HG03039 (cell line): Measurements from ENCODE around the gene RNPS1.
A peak's percentile ranks its signal among the peaks of the same experiment; 100 is the strongest.
"Not testable (repeated sequence)": the region's sequence is repeated elsewhere in the genome, so short reads cannot be mapped to it uniquely, and the experiment has no call there.

Experiments
- ATAC-seq: cut with Tn5 transposase; IDR thresholded peaks from one replicate; pipeline ENCODE4 v1.9.1; 2021; ENCODE audit warnings: mild to moderate bottlenecking, moderate library complexity; ENCODE audit not compliant: unreplicated experiment

The RNPS1 gene

GRCh38 chr16:2282866-2283555 is 15.1 kb upstream of the RNPS1 start:
- no peak for ATAC-seq

- ATAC-seq: no peak
These were observed 14.3 kb upstream of the RNPS1 start for GRCh38 chr16:2282262-2282661.

GRCh38 chr16:2280981-2281542 is 13.1 kb upstream of the RNPS1 start:
- no peak for ATAC-seq

GRCh38 chr16:2280461-2280860 is 12.5 kb upstream of the RNPS1 start:
- no peak for ATAC-seq

GRCh38 chr16:2278956-2279800 is 11.3 kb upstream of the RNPS1 start:
- ATAC-seq: no peak

GRCh38 chr16:2278272-2278608 is 10.3 kb upstream of the RNPS1 start:
- no peak for ATAC-seq

- no peak for ATAC-seq
These were observed 9.7 kb upstream of the RNPS1 start for GRCh38 chr16:2277466-2278271.

- no peak for ATAC-seq
These were observed 8.7 kb upstream of the RNPS1 start for GRCh38 chr16:2276368-2277195.

- no peak for ATAC-seq
These were observed 7.8 kb upstream of the RNPS1 start for GRCh38 chr16:2275476-2276367.

- no peak for ATAC-seq
These were observed 6.0 kb upstream of the RNPS1 start for GRCh38 chr16:2273931-2274330.

- ATAC-seq: no peak
These were observed 5.6 kb upstream of the RNPS1 start for GRCh38 chr16:2273484-2273883.

GRCh38 chr16:2271848-2272461 is 4.0 kb upstream of the RNPS1 start:
- no peak for ATAC-seq

- no peak for ATAC-seq
These were observed 2.9 kb upstream of the RNPS1 start for GRCh38 chr16:2270588-2271470.

GRCh38 chr16:2270070-2270462 is 2.1 kb upstream of the RNPS1 start:
- no peak for ATAC-seq

GRCh38 chr16:2267505-2267912 is 417 bp downstream of the RNPS1 start:
- peak; percentile 52 for ATAC-seq

- ATAC-seq: not testable (repeated sequence)
These were observed 1.0 kb downstream of the RNPS1 start for GRCh38 chr16:2266887-2267286.

GRCh38 chr16:2263026-2263425 is 4.9 kb downstream of the RNPS1 start:
- not testable (repeated sequence) for ATAC-seq

- no peak for ATAC-seq
These were observed 7.7 kb downstream of the RNPS1 start for GRCh38 chr16:2260250-2260649.
